Stimulated activated CD8-positive, alpha-beta memory T cell treated with anti-CD3 and anti-CD28 coated beads, Interleukin-2, amount 100 ng/mL, for 1 hour (primary cell): Measurements from ENCODE around the gene OSBPL9.
"Not testable (repeated sequence)": the region's sequence is repeated elsewhere in the genome, so short reads cannot be mapped to it uniquely, and the experiment has no call there.

Source experiments
- DNase-seq, 2 donors: peaks; one replicate each; pipeline ENCODE4 v3.0.0-alpha.2; 2020; ENCODE audit warnings: low read depth in 2 of 2

Gene OSBPL9

GRCh38 chr1:51788938-51789337, 172.0 kb downstream of the OSBPL9 start:
- DNase-seq, result no peak

- no peak for DNase-seq
Measured at GRCh38 chr1:51789342-51789741, 172.4 kb downstream of the OSBPL9 start.

GRCh38 chr1:51790385-51790784, 173.5 kb downstream of the OSBPL9 start:
- DNase-seq, result no peak

GRCh38 chr1:51791888-51792287, 175.0 kb downstream of the OSBPL9 start:
- no peak for DNase-seq

- DNase-seq, result no peak
Measured at GRCh38 chr1:51792864-51793263, 176.0 kb downstream of the OSBPL9 start.

- no peak for DNase-seq
Measured at GRCh38 chr1:51794260-51794659, 177.4 kb downstream of the OSBPL9 start.

GRCh38 chr1:51794868-51795267, 178.0 kb downstream of the OSBPL9 start:
- DNase-seq, result no peak

- DNase-seq, result no peak
Measured at GRCh38 chr1:51799372-51799771, 182.5 kb downstream of the OSBPL9 start.

- DNase-seq, result no peak
Measured at GRCh38 chr1:51814513-51814912, 197.6 kb downstream of the OSBPL9 start.

- DNase-seq, result no peak
Measured at GRCh38 chr1:51818487-51818886, 201.6 kb downstream of the OSBPL9 start.

- not testable (repeated sequence) for DNase-seq
Measured at GRCh38 chr1:51819021-51819420, 202.1 kb downstream of the OSBPL9 start.

GRCh38 chr1:51819810-51820209, 202.9 kb downstream of the OSBPL9 start:
- DNase-seq, result no peak

- no peak for DNase-seq
Measured at GRCh38 chr1:51829058-51829457, 212.2 kb downstream of the OSBPL9 start.

GRCh38 chr1:51833700-51834099, 216.8 kb downstream of the OSBPL9 start:
- DNase-seq, result no peak

- no peak for DNase-seq
Measured at GRCh38 chr1:51837243-51837642, 220.4 kb downstream of the OSBPL9 start.
